Kidney glomerular epithelial cell (primary cell): ENCODE data around the gene ZNF646.

Source experiments
- DNase-seq: peaks from one replicate; lab custom pipeline; 2025; lab: John Stamatoyannopoulos, UW

The ZNF646 gene

DNA sequence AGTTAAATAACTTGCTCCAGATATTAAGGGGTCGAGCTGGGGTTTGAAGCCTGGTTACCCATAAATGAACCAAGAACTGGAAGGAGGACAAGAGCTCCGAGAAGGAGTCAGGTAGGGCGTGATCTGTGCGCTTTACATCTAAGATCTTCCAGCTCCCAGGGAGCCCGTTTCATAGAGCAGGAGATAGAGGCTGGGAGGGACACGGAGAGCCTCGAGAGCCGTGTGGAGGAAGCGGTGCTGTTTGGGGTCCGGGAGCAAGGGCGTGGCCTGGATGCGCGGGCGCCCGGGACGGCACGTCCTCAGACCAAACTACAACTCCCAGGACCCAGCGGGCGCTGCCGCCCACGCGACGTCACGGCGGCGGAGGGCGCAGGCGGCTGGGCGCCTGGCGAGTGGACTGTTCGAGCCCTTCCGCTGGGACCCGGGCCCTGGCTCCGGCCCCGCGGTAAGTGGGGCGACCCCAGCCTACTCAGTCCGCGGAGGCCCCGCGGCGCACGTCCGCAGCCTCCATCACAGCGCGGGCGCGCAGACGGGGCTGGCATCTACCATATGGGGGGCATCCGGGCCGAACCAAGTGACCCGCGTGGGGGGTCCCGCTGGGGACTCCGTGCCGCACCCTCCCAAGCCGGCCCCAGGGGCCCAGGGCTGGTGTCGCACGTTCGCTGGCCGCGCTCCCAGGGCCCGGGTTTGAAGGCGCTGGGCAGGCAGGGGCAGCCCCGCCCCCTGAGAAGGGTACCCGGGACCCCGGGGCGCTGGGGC is 34.0 kb downstream of the ZNF646 start, which contains the start of gene BCKDK:
Gene BCKDK (plus strand): TSS at position 352 of the 759 bp plus-strand sequence. CDS start 838 bp downstream, outside the sequence.
- peak; percentile 38 for DNase-seq

DNA sequence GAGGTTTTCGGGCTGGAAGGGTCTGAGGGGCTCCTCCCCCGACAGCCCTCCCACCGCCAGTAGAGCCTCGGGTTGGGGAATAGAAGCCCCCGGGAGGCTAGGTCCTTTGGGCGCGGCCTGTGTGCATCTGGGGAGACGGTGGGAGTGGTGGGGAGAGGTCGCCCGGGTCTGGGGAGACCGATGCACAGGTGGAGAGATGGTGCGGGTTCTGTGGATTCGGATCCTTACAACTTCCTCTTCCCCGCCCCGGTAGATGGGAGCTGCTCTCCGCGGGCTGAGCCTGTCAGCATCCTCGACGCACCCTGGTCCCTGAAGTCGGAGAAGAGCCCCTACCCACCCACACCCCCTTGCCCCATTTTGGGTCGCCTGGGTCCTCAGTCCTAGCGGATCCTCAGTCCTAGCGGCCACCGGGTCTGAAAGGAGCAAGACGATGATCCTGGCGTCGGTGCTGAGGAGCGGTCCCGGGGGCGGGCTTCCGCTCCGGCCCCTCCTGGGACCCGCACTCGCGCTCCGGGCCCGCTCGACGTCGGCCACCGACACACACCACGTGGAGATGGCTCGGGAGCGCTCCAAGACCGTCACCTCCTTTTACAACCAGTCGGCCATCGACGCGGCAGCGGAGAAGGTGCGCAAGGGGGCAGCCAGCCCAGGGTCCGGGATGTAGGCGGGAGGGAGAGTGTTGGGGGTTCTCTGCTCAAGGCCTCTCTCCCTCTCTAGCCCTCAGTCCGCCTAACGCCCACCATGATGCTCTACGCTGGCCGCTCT is 34.8 kb downstream of the ZNF646 start:
- no peak for DNase-seq

DNA sequence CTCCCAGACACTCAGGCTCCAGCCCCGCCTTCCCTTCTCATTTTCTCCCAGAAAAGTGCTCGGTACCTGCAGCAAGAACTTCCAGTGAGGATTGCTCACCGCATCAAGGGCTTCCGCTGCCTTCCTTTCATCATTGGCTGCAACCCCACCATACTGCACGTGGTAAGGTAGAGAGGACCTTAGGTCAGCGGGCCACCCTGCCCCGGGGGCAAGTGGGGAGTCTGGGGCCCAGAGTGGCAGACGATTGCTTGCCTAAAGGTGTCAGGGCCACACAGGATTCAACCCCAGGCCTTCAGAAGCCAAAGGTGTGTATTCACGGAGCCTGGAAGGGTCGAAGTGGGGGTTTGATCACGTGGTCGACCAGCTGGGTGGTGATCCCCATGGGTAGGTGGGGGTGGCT is 35.4 kb downstream of the ZNF646 start:
- DNase-seq = no peak

DNA sequence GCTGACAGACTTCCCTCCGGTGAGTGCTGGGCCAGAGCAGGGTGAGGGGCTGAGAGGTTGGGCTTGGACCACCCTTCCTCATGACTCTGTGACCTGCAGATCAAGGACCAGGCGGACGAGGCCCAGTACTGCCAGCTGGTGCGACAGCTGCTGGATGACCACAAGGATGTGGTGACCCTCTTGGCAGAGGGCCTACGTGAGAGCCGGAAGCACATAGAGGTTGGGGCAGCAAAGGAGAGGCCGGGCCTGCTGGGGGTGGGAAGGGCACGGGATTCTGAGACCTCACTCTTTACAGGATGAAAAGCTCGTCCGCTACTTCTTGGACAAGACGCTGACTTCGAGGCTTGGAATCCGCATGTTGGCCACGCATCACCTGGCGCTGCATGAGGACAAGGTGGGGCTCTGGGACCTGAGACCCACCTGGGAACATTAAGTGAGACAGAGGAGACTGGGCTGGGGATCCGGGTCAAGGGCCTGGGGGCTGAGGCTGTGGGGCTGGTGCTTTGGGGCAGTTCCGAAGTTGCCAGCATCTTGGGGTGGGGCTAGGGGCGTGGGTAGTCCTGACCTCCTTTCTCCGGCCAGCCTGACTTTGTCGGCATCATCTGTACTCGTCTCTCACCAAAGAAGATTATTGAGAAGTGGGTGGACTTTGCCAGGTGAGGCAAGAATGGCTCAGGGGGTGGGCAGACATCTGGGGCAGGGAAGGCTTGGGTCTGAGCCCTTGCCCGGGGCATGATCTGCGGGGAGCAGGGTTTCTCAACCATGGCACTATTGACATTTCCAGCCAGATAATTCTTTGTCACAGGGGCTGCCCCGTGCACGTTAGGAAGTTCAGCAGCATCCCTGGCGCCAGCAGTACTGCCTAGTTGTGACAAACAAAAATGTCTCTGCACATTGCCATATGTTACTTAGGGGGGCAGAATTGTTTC is 36.1 kb downstream of the ZNF646 start:
- no peak for DNase-seq

DNA sequence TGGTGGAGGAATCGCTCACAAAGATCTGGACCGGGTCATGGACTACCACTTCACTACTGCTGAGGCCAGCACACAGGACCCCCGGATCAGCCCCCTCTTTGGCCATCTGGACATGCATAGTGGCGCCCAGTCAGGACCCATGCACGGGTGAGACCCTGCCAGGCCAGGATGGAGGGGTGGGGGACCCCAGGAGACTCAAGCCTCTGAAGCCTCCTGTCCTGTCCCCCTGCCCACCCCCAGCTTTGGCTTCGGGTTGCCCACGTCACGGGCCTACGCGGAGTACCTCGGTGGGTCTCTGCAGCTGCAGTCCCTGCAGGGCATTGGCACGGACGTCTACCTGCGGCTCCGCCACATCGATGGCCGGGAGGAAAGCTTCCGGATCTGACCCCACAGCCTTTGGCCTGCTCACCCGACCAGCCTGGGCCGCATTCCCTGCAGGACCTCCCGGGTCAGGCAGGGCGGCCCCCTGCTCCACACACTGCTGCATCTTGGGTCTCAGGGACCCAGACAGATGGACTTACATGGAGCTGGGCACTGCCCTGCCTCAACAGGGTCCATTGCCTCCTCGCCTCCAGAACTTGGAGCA is 37.8 kb downstream of the ZNF646 start:
- DNase-seq = no peak

DNA sequence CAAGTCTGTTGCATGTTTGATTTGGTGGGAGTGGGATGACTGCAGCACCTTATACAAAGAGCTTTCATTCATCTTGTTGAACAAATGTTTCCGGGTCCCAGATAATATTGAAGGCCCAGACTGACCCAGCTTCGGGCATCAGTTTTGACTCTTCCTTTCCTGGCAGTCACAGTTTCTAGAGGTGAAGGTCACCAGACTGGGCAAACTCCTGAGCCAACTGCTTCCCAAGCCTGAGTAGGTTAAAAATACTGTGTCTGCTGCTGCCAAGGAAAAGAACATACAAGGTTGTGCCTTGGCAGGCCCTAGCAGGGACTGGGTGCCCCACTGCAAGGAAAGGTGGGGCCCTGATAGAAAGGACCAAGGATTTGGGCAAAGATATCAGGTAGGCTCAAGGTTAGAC is 38.5 kb downstream of the ZNF646 start:
- no peak for DNase-seq

DNA sequence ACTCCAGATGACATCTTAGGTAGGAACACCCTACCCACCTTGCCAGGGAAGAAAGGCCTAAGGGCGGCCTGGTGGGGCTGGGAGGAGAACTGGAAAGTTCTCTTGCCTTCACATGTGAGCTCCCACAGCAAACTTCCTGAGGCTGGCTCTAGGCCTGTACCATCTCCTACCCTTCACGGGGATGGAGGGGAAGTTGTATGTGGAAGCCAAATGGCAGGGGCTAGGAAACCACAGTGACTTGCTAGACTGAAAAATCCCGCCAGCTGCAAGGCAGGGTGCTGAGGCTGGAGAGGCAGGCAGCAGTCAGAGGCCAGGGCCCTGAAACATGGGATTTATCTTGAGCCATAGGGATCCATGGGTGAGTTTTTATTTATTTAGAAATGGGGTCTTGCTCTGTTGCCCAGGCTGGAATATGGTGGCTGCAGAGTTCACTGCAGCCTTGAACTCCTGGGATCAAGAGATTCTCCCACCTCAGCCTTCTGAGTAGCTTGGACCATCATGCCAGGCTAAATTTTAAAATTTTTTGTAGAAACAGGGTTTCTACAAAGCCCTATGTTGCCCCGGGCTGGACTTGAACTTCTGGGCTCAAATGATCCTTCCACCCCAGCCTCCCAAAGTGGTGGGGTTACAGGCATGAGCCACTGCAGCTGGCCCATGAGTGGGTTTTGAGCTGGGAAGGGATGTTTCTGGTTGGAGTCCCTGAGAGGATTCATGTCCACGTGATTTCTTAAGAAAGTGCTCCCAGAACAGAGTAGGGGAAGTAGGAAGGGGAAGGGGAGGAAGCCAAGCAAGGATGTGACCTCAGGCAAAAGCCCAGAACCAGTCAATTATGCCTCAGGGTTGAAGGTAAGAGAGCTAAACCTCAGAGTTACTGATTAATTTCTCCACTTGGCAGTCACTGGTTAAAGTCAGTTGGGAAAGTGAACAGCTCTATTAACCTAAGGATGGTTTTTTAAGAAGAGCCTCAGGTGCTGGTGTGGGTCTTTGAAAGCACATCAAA is 39.2 kb downstream of the ZNF646 start:
- peak; percentile 50 for DNase-seq

DNA sequence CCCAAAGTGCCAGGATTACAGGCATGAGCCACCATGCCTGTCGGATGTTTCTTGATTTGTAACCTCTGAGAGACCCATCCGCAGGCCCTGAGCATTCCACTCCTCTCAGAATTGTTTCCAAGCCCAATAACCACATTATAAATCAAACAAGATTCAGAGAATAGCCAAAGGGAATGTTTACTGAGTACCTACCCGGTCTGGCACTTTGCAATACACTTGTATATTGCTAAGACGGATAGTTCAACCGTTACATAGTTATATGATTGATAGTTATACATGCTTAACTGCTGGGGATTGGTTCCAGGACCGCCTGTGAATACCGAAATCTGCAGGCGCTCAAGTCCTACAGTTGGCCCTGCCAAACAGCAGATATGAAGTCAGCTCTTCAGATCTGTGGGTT is 40.2 kb downstream of the ZNF646 start:
- DNase-seq = no peak

DNA sequence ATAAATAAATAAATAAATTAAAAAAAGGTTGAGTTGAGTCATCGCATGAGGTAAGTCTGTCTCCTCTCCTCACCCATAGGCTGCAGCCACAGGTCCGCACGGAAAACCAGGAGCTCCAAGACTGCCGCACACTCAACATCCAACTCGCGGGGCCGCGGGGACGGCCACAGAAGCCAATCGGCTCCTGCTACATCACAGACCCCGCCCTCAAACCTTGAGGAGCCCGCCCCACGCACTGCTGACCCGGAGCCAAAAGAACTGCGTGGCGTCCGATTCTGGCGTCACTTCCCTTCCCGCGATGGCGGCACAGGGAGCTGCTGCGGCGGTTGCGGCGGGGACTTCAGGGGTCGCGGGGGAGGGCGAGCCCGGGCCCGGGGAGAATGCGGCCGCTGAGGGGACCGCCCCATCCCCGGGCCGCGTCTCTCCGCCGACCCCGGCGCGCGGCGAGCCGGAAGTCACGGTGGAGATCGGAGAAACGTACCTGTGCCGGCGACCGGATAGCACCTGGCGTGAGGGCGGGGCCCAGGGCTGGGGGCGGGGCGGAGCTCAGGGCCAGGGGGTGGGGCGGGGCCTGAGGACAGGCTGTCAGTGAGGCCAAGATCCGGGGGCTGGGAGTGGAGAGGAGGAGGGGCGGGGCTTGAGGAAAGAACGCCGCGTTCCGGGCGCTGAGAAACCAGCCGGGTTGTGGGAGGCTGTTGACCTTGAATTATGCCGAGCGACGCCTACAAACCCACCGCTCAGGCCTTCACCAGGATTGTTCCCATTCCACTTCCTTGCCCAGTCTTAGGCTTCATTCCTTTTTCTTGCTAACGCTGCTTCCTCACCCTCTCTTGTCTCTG is 43.4 kb downstream of the ZNF646 start, which contains the start of gene KAT8:
Gene KAT8 (plus strand): TSS at position 281 of the 839 bp plus-strand sequence. CDS start 18 bp downstream, at position 299.
- peak; percentile 96 for DNase-seq

DNA sequence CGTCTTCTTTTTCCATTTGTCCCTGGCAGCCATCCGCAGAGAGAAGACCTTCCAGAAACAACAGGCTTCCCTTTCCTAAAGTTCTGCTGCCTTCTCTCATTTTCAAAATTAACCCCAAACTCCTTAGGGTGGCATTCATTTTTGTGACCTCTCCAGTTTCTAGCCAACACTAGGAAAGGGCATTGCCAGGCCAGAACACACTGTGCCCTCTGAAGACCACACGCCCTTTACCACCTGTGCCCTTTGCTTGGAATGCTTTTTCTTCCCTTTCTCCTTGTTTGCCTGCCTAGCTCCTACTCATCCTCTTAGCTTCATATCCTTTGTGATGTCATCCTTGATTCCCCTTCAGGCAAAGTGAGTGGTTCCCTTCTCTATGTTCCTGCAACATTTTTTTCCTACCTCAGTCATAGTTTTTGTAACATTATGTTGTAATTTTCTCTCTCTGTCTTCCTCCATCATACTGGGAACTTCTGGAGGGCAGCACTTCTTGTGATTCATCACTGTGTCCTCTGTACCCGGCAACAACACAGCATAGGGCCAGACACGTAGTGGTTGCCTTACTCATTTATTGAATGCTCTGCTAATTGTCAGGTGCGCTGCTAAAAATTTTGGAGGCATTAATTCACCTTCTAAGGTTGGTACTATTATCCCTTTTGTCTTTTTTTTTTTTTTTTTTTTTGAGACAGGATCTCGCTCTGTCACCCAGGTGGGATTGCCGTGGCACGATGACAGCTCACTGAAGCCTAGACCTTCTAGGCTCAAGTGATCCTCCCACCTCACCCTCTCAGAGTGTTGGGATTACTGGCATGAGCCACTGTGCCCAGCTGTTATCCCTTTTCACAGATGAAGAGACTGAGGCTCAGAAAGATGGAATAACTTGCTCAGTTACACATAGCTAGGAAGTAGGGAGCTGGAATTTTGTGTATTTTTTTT is 44.3 kb downstream of the ZNF646 start:
- DNase-seq = peak; percentile 34

DNA sequence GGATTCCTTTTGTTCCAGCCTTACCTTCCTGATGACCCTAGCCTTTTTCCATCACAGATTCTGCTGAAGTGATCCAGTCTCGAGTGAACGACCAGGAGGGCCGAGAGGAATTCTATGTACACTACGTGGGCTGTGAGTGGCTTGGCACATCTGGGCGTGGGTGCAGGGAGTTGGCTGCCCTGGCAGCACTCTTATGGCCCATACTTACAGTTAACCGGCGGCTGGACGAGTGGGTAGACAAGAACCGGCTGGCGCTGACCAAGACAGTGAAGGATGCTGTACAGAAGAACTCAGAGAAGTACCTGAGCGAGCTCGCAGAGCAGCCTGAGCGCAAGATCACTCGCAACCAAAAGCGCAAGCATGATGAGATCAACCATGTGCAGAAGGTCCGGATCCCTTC is 45.9 kb downstream of the ZNF646 start:
- no peak for DNase-seq

DNA sequence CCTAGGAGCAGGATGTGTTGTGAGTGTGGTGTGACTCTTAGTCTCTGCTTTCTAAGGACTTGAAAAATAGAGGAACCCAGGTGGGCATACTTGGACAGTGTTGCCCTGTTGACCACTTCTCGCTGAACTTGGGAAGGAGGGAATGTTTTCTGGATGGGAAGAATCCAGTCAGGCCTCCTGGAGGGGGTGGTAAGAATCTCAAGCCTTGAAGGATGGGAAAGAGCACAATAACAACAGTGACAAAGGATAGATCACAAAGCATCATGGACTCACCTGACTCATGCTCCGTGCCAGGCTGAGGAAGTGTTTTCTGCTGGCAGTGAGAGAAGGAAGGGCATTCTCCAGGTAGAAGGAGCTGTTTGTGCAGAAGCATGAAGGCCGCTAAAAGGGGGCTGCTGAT is 51.6 kb downstream of the ZNF646 start:
- DNase-seq = no peak

DNA sequence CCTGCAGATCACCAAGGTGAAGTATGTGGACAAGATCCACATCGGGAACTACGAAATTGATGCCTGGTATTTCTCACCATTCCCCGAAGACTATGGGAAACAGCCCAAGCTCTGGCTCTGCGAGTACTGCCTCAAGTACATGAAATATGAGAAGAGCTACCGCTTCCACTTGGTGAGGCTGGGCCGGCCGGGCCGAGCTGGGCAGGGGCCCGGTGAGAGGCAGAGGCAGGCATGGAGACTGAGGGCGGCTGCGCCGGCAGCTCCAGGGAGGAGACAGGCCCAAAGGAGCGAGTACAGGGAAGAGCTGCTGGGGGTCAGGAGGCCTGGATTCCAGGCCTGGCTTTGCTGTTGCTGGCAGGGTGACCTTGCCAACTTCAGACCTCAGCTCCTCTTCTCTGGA is 53.0 kb downstream of the ZNF646 start:
- DNase-seq = no peak

DNA sequence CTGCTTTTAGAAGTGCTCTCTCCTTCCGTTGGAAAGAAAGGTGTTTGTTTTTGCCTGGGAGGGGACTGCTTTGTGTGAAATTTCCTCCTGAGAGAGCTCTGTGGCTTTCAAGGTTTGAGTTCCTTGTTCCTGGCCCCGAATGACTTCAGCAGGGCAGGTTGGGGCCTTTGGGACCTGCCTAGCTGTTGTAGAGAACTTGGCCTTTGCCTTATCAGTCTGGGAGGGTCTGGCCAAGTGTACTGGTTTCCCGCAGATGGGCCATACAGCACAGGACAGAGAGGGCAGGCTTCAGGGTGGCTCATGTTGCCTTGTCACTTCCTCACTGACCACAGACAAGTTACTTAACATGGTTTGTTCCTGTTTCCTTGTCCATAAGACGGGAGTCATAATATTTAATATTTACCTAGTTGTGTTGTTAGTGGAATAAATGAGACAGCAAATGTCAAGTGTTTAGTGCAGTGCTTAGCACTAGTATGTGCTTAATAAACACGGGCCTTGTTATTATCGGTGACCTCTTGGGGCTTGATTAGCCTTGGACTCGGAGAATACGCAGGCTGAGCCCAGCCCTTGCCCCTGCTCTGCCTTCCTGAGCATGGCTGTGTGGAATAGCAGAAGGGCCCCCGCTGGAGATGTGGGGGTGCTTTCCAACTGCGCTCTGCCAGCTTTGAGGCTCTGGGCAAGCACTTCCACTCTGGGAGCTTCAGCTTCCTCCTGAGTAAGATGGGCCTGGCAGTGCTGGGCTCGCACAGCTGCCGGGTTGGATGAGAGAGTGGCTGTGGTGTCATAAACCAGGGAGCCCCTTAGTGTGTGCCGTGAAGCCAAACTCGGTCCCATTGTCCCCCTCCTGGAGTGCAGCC is 54.7 kb downstream of the ZNF646 start:
- no peak for DNase-seq

DNA sequence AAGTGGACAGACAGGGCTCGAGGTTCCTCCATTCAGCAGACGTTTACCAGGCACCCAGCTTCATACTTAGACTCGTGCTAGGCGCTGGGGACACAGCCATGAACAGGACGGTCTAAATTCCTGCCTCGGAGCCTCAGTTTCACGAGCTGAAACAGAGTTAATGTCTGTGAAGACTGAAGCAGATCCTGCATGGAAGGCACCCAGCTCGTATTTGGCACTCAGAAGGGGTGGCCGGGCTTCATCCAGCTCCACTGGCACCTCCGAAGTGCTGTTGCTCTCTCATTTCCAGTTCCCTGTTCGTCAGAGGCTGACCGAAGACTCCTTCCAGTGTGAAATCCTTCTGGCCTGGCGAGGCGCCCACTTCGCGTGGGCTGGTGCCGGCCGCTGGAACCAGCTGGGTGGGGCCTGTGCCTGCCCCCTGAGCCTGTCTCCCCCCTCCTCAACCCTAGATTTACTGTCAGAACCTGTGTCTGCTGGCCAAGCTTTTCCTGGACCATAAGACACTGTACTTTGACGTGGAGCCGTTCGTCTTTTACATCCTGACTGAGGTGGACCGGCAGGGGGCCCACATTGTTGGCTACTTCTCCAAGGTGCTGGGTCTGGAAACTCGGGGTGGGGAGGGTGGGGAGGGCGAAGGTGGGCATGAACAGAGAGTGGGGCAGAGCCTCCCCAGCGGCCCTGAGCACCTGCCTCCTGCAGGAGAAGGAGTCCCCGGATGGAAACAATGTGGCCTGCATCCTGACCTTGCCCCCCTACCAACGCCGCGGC is 55.5 kb downstream of the ZNF646 start:
- no peak for DNase-seq

DNA sequence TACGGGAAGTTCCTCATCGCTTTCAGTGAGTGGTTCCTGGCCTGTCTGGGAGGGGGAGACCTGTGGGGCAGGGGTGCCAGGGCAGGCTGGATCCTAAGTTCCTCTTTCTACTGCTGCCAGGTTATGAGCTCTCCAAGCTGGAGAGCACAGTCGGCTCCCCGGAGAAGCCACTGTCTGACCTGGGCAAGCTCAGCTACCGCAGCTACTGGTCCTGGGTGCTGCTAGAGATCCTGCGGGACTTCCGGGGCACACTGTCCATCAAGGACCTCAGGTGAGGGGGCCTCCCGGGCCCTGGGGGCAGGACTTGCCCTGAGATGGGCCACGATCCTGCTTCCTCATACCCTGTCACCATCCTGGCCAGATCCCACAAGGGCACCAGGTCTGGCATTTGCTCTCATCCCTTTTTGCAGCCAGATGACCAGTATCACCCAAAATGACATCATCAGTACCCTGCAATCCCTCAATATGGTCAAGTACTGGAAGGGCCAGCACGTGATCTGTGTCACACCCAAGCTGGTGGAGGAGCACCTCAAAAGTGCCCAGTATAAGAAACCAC is 56.2 kb downstream of the ZNF646 start:
- DNase-seq = no peak
